A549 (cell line): ENCODE results near the gene DAZAP1. TPM values are rescaled to one million over a fixed set of nuclear protein-coding genes. Genes with fewer than 3 reads are reported as not detected.

Experiments
- ATAC-seq, 2 experiments: fragments of 200-7000 bp in 1 of 2; fragments of >200 bp in 1 of 2; cut with Nextera tagmentation in 1 of 2; cut with Tn5 transposase in 1 of 2; 3 replicates each; pipeline versions ENCODE4 v1.8.0 to v1.9.1; 2018 to 2020; ENCODE audit warnings: mild to moderate bottlenecking in 1 of 2, moderate library complexity in 1 of 2
- CTCF ChIA-PET: fragments of 300-600 bp; sonication (Branson Sonifier 250); formaldehyde crosslinking; extraction: SDS; loops from one replicate; lab custom pipeline; 2021; ENCODE audit warnings: antibody characterized with exemption, inconsistent platforms; lab: Yijun Ruan, JAX
- POLR2A ChIA-PET: fragments of 350-600 bp; formaldehyde crosslinking; extraction: SDS; loops from one replicate; lab custom pipeline; 2021; ENCODE audit warnings: antibody characterized with exemption, inconsistent platforms; lab: Yijun Ruan, JAX
- DNase-seq, 2 experiments: peaks; one replicate each; pipeline versions ENCODE4 v3.0.0 to v3.0.0-alpha.2; 2011 to 2016; ENCODE audit warnings: low read depth in 1 of 2, low spot score in 1 of 2
- FAIRE-seq: peaks from 2 replicates; lab custom pipeline; 2011; peaks lifted over from hg19 to GRCh38; lab: Jason Lieb, UNC
- H3K27ac ChIP-seq, 2 experiments: fragments of >200 bp; sonication (Bioruptor Twin); formaldehyde crosslinking; 3 replicates each; pipeline ENCODE4 v1.5.1; 2016 to 2017
- H3K4me1 ChIP-seq: fragments of >200 bp; sonication (Bioruptor Twin); formaldehyde crosslinking; 3 replicates; pipeline ENCODE4 v1.6.1; 2016
- H3K4me2 ChIP-seq: fragments of >200 bp; sonication (Bioruptor Twin); formaldehyde crosslinking; 3 replicates; pipeline ENCODE4 v1.6.1; 2016
- H3K4me3 ChIP-seq: fragments of >200 bp; sonication (Bioruptor Twin); formaldehyde crosslinking; 3 replicates; pipeline ENCODE4 v1.5.1; 2016
- H3K9me3 ChIP-seq: fragments of >200 bp; sonication (Bioruptor Twin); formaldehyde crosslinking; 3 replicates; pipeline ENCODE4 v1.6.1; 2016
- BHLHE40 ChIP-seq: IDR thresholded peaks from 2 replicates; pipeline ENCODE4 v1.6.1; 2012; ENCODE audit warnings: low read depth, low read length, inconsistent platforms
- CBX2 ChIP-seq: fragments of 200-600 bp; sonication (generic); IDR thresholded peaks from 2 replicates; pipeline ENCODE4 v1.6.1; 2016; ENCODE audit warnings: low read depth, mild to moderate bottlenecking, borderline replicate concordance
- CHD2 ChIP-seq: fragments of 150-350 bp; IDR thresholded peaks from 2 replicates; pipeline ENCODE4 v1.6.1; 2014; ENCODE audit warnings: low read length; ENCODE audit not compliant: partially characterized antibody
- CHD4 ChIP-seq: fragments of 200-600 bp; sonication (generic); IDR thresholded peaks from 2 replicates; pipeline ENCODE4 v1.6.1; 2016; ENCODE audit warnings: antibody characterized with exemption, mild to moderate bottlenecking, borderline replicate concordance
- EHF ChIP-seq: fragments of 250-450 bp; sonication (Bioruptor Pico); IDR thresholded peaks from 2 replicates; pipeline ENCODE4 v1.5.0; 2020; ENCODE audit warnings: mild to moderate bottlenecking
- EHMT2 ChIP-seq: fragments of 200-600 bp; sonication (generic); IDR thresholded peaks from 2 replicates; pipeline ENCODE4 v1.6.1; 2016; ENCODE audit warnings: antibody characterized with exemption, low read depth, mild to moderate bottlenecking, moderate library complexity
- ESRRA ChIP-seq: fragments of 150-350 bp; IDR thresholded peaks from 2 replicates; pipeline ENCODE4 v1.6.1; 2014; ENCODE audit warnings: mild to moderate bottlenecking, low read length, borderline replicate concordance
- GATA3 ChIP-seq: IDR thresholded peaks from 2 replicates; pipeline ENCODE4 v1.6.1; 2012; ENCODE audit warnings: borderline replicate concordance
- HDAC2 ChIP-seq: fragments of 200-600 bp; sonication (generic); IDR thresholded peaks from 2 replicates; pipeline ENCODE4 v1.6.1; 2016
- HEYL ChIP-seq: fragments of 250-450 bp; sonication (Bioruptor Pico); IDR thresholded peaks from 2 replicates; pipeline ENCODE4 v1.8.0; 2021; ENCODE audit warnings: mild to moderate bottlenecking, moderate library complexity
- HOXA7 ChIP-seq: fragments of 250-450 bp; sonication (Bioruptor Pico); IDR thresholded peaks from 2 replicates; pipeline ENCODE4 v1.5.0; 2020; ENCODE audit warnings: mild to moderate bottlenecking, moderate library complexity
- HOXB13 ChIP-seq: fragments of 250-450 bp; sonication (Bioruptor Pico); IDR thresholded peaks from 2 replicates; pipeline ENCODE4 v1.5.0; 2020; ENCODE audit warnings: low read depth, mild to moderate bottlenecking, moderate library complexity
- HOXB5 ChIP-seq: fragments of 250-450 bp; sonication (Bioruptor Pico); IDR thresholded peaks from 2 replicates; pipeline ENCODE4 v1.5.0; 2020; ENCODE audit warnings: mild to moderate bottlenecking, moderate library complexity
- KDM1A ChIP-seq: fragments of 200-600 bp; sonication (generic); IDR thresholded peaks from 2 replicates; pipeline ENCODE4 v1.6.1; 2016; ENCODE audit warnings: low read depth, mild to moderate bottlenecking
- KDM5A ChIP-seq: fragments of 200-600 bp; sonication (generic); IDR thresholded peaks from 2 replicates; pipeline ENCODE4 v1.6.1; 2016; ENCODE audit warnings: antibody characterized with exemption, mild to moderate bottlenecking
- MAFK ChIP-seq: fragments of 450-650 bp; IDR thresholded peaks from 2 replicates; pipeline ENCODE4 v1.6.1; 2014; ENCODE audit not compliant: partially characterized antibody
- NPAS2 ChIP-seq: fragments of 250-450 bp; sonication (Bioruptor Pico); IDR thresholded peaks from 2 replicates; pipeline ENCODE4 v1.8.0; 2022; ENCODE audit warnings: mild to moderate bottlenecking, moderate library complexity, borderline replicate concordance
- PHF8 ChIP-seq: fragments of 200-600 bp; sonication (generic); IDR thresholded peaks from 2 replicates; pipeline ENCODE4 v1.6.1; 2016; ENCODE audit warnings: low read depth, mild to moderate bottlenecking, antibody characterized with exemption, moderate library complexity, borderline replicate concordance
- POLR2A ChIP-seq: IDR thresholded peaks from 2 replicates; pipeline ENCODE4 v1.6.1; 2012; ENCODE audit warnings: mild to moderate bottlenecking, low read length
- RAD21 ChIP-seq, 2 experiments: fragments of >200 bp in 1 of 2; sonication (Bioruptor Twin) in 1 of 2; formaldehyde crosslinking in 1 of 2; IDR thresholded peaks in 1 of 2; conservative IDR thresholded peaks in 1 of 2; 2 replicates in 1 of 2; 3 replicates in 1 of 2; pipeline ENCODE4 v1.6.1; 2012 to 2018; ENCODE audit warnings: inconsistent platforms in 1 of 2
- RARB ChIP-seq: fragments of 250-450 bp; sonication (Bioruptor Pico); IDR thresholded peaks from 2 replicates; pipeline ENCODE4 v1.8.0; 2021; ENCODE audit warnings: mild to moderate bottlenecking, moderate library complexity
- RFX5 ChIP-seq: fragments of 450-650 bp; IDR thresholded peaks from 2 replicates; pipeline ENCODE4 v1.7.1; 2014; ENCODE audit warnings: antibody characterized with exemption, mild to moderate bottlenecking, moderate library complexity
- RNF2 ChIP-seq: fragments of 200-600 bp; sonication (generic); IDR thresholded peaks from 2 replicates; pipeline ENCODE4 v1.6.1; 2016; ENCODE audit warnings: low read depth, mild to moderate bottlenecking, antibody characterized with exemption, moderate library complexity, borderline replicate concordance
- SMC3 ChIP-seq: fragments of >200 bp; sonication (Bioruptor Twin); formaldehyde crosslinking; IDR thresholded peaks from 3 replicates; pipeline ENCODE4 v1.6.1; 2018; ENCODE audit warnings: inconsistent platforms
- SREBF2 ChIP-seq: fragments of 450-650 bp; IDR thresholded peaks from 2 replicates; pipeline ENCODE4 v1.6.1; 2014; ENCODE audit warnings: mild to moderate bottlenecking, moderate library complexity
- TFCP2L1 ChIP-seq: fragments of 250-450 bp; sonication (Bioruptor Pico); IDR thresholded peaks from 2 replicates; pipeline ENCODE4 v1.5.0; 2021; ENCODE audit warnings: mild to moderate bottlenecking
- ZFP36 ChIP-seq: fragments of 450-650 bp; IDR thresholded peaks from 2 replicates; pipeline ENCODE4 v1.6.1; 2014; ENCODE audit warnings: borderline replicate concordance; ENCODE audit not compliant: partially characterized antibody
- ZNF302 ChIP-seq: fragments of 250-450 bp; sonication (Bioruptor Pico); IDR thresholded peaks from 2 replicates; pipeline ENCODE4 v1.9.0; 2021; ENCODE audit warnings: inconsistent platforms, mild to moderate bottlenecking, moderate library complexity
- ZSCAN20 ChIP-seq: fragments of 250-450 bp; sonication (Bioruptor Pico); IDR thresholded peaks from 2 replicates; pipeline ENCODE4 v1.8.0; 2022; ENCODE audit warnings: mild to moderate bottlenecking, moderate library complexity
- WGBS: methylation state at CpG from one replicate; pipeline ENCODE4 v1.1.6; 2017; ENCODE audit errors: missing lambda C conversion rate; 5-methylcytosine and 5-hydroxymethylcytosine counted together
- polyA plus RNA-seq, 4 experiments: library from polyadenylated mRNA; depleted of rRNA in 3 of 4; stranded (reverse); fragments of >200 nt; fragmentation: RNase III in 1 of 4; extraction: RNeasy Plus Mini Kit Qiagen cat#74134 plus additional on column Dnase treatment in 1 of 4; gene quantifications; 2 replicates in 3 of 4; 3 replicates in 1 of 4; pipeline ENCODE4 v1.2.3, GENCODE V29; 2011 to 2017
- TF ChIP-seq, protein P1 (sequence below): fragments of 250-450 bp; sonication (Bioruptor Pico); IDR thresholded peaks from 2 replicates; pipeline ENCODE4 v1.5.0; 2021; ENCODE audit warnings: mild to moderate bottlenecking, moderate library complexity, borderline replicate concordance
- TF ChIP-seq, protein P2 (sequence below): fragments of 150-350 bp; IDR thresholded peaks from 2 replicates; pipeline ENCODE4 v1.6.1; 2014; ENCODE audit warnings: low read depth, mild to moderate bottlenecking, low read length
- TF ChIP-seq, protein P3 (sequence below): fragments of >200 bp; sonication (Bioruptor Twin); formaldehyde crosslinking; IDR thresholded peaks from 2 replicates; pipeline ENCODE4 v1.6.1; 2016
- TF ChIP-seq, protein P4 (sequence below): fragments of >200 bp; sonication (Bioruptor Twin); formaldehyde crosslinking; IDR thresholded peaks from 3 replicates; pipeline ENCODE4 v1.5.1; 2016
- TF ChIP-seq, protein P5 (sequence below): IDR thresholded peaks from 2 replicates; pipeline ENCODE4 v1.6.1; 2012; ENCODE audit warnings: low read depth, borderline replicate concordance
- TF ChIP-seq, protein P6 (sequence below): IDR thresholded peaks from 2 replicates; pipeline ENCODE4 v1.6.1; 2012

The DAZAP1 gene
- polyA plus RNA-seq, 2 of the 4 experiments (the other 2 are of a cell fraction): 58.9 to 86.3 TPM

DNA sequence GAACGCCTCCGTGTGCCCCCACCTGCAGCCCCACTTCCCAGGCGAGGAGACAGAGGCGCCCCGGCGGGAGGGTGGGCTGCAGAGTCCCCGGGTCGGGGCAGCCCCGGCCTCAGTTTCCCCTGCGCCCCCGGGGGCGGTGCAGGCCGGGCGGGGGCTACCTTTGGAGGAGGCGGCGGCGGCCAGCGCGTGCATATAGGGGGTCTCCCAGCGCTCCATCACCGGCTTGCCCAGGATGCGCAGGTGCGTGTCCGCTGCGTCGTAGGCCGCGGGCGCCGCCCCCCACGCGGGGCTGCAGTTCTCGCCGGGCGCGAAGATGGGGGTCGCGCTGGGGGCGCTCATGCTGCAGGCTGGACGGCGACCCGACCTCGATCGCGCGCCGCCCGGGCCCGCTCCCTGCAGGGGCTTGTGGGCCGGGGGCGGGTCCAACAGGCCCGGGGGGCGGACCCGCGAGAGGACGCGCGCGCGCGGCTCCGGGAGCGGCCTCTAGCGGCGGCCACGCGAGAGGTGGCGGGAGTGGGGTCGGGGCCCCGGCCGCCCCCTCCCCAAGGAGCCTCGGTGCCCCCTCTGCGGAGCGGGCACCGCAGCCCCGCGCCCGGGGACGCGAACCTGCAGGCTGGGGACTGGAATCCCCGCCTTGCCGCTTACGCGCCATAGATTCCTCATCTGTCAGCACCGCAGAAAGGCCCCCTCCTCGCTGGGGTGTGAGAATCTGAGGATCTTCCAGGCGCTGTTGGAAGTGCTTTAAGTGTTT, 6.1 kb upstream of the DAZAP1 start, which contains the start of gene GAMT:
Gene GAMT (minus strand): TSS at position 405 of the 751 bp plus-strand sequence. CDS start 66 bp downstream, at position 339.
- WGBS: 21% methylated on average over 9 of the region's 87 CpGs

DNA sequence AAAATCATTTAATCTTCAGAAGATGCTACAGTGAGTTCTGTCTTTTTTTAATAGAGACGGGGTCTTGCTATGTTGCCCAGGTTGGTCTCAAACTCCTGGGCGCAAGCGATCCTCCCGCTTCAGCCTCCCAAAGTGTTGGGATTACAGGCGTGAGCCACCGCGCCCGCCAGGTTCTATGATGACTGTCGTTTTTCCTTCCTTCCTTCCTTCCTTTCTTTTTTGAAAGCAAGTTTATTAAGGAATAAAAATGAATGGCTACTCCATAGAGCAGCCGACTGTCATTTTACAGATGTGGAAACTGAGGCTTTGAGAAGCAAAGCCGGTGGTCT, 5.5 kb upstream of the DAZAP1 start:
- ATAC-seq: no peak
- FAIRE-seq: no peak
- no peak for DNase-seq
- Histone ChIP-seq H3K9me3 (no peaks in the 10 kb centered on the region), H3K4me1 (peaks cover 18% of the 10 kb centered on the region; the same call in 2 of the 3 replicates), H3K27ac (peak overlapping the region; percentile 69 to 95), H3K4me2 (peak overlapping the region; percentile 81), H3K4me3 (peak overlapping the region; percentile 60)
- 69% methylated on average over 11 of the region's 11 CpGs for WGBS
- TF ChIP-seq EHF (no peak), CHD4 (no peak), ZSCAN20 (CRISPR knock-in tag) (no peak), ZNF302 (no peak), SMC3 (no peak), MAFK (no peak), RARB (no peak), SREBF2 (no peak), RFX5 (no peak), ZFP36 (no peak), TFCP2L1 (CRISPR knock-in tag) (no peak), BHLHE40 (no peak), HDAC2 (no peak)
- TF ChIP-seq, protein P1, sequence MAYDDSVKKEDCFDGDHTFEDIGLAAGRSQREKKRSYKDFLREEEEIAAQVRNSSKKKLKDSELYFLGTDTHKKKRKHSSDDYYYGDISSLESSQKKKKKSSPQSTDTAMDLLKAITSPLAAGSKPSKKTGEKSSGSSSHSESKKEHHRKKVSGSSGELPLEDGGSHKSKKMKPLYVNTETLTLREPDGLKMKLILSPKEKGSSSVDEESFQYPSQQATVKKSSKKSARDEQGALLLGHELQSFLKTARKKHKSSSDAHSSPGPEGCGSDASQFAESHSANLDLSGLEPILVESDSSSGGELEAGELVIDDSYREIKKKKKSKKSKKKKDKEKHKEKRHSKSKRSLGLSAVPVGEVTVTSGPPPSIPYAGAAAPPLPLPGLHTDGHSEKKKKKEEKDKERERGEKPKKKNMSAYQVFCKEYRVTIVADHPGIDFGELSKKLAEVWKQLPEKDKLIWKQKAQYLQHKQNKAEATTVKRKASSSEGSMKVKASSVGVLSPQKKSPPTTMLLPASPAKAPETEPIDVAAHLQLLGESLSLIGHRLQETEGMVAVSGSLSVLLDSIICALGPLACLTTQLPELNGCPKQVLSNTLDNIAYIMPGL (CRISPR knock-in tag): no peak
- TF ChIP-seq, protein P2, sequence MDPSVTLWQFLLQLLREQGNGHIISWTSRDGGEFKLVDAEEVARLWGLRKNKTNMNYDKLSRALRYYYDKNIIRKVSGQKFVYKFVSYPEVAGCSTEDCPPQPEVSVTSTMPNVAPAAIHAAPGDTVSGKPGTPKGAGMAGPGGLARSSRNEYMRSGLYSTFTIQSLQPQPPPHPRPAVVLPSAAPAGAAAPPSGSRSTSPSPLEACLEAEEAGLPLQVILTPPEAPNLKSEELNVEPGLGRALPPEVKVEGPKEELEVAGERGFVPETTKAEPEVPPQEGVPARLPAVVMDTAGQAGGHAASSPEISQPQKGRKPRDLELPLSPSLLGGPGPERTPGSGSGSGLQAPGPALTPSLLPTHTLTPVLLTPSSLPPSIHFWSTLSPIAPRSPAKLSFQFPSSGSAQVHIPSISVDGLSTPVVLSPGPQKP: no peak
- TF ChIP-seq, protein P3, sequence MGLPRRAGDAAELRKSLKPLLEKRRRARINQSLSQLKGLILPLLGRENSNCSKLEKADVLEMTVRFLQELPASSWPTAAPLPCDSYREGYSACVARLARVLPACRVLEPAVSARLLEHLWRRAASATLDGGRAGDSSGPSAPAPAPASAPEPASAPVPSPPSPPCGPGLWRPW: no peak
- ChIA-PET POLR2A (no interaction called here), CTCF (interaction anchor here (1.6 kb wide), 1 partner anchor 11 kb away, joined by 4 read pairs; no protein-coding TSS in a partner anchor)

More for the DNA sequence above, 6.1 kb upstream of the DAZAP1 start, which contains the start of gene GAMT:
- DNase-seq: no peak
- Histone ChIP-seq H3K4me3 (peak within 1 kb of the TSS; percentile 60), H3K9me3 (no peaks in the 10 kb centered on the region), H3K4me1 (peaks cover 15% of the 10 kb centered on the region; the same call in 2 of the 3 replicates), H3K4me2 (peak within 1 kb of the TSS; percentile 81), H3K27ac (peak within 1 kb of the TSS; percentile 69 to 95)
- FAIRE-seq: no peak
- ChIA-PET CTCF (interaction anchor here (0.9 to 1.6 kb wide), 3 partner anchors 11 to 77 kb away, joined by 4 read pairs; no protein-coding TSS in a partner anchor), POLR2A (no interaction called here)
- peak; percentile 51 to 63 for ATAC-seq
- no peak for TF ChIP-seq EHF
- TF ChIP-seq, protein P2: no peak
- TF ChIP-seq POLR2A: peak; percentile 51; the same call in 1 of the 2 replicates
- no peak for TF ChIP-seq GATA3
- no peak for TF ChIP-seq EHMT2
- TF ChIP-seq, protein P4, sequence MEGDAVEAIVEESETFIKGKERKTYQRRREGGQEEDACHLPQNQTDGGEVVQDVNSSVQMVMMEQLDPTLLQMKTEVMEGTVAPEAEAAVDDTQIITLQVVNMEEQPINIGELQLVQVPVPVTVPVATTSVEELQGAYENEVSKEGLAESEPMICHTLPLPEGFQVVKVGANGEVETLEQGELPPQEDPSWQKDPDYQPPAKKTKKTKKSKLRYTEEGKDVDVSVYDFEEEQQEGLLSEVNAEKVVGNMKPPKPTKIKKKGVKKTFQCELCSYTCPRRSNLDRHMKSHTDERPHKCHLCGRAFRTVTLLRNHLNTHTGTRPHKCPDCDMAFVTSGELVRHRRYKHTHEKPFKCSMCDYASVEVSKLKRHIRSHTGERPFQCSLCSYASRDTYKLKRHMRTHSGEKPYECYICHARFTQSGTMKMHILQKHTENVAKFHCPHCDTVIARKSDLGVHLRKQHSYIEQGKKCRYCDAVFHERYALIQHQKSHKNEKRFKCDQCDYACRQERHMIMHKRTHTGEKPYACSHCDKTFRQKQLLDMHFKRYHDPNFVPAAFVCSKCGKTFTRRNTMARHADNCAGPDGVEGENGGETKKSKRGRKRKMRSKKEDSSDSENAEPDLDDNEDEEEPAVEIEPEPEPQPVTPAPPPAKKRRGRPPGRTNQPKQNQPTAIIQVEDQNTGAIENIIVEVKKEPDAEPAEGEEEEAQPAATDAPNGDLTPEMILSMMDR: peak; percentile 60
- TF ChIP-seq HOXB5 (CRISPR knock-in tag): no peak
- no peak for TF ChIP-seq KDM5A
- no peak for TF ChIP-seq KDM1A
- no peak for TF ChIP-seq MAFK
- TF ChIP-seq, protein P5, sequence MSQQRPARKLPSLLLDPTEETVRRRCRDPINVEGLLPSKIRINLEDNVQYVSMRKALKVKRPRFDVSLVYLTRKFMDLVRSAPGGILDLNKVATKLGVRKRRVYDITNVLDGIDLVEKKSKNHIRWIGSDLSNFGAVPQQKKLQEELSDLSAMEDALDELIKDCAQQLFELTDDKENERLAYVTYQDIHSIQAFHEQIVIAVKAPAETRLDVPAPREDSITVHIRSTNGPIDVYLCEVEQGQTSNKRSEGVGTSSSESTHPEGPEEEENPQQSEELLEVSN: no peak; the same call in 1 of the 2 replicates
- no peak for TF ChIP-seq CBX2
- TF ChIP-seq HOXA7: no peak
- no peak for TF ChIP-seq ESRRA
- TF ChIP-seq HEYL (CRISPR knock-in tag): no peak
- no peak for TF ChIP-seq NPAS2
- no peak for TF ChIP-seq HOXB13
- TF ChIP-seq RNF2: no peak
- TF ChIP-seq PHF8: peak; percentile 26; the same call in 1 of the 2 replicates
- TF ChIP-seq HDAC2: no peak
- no peak for TF ChIP-seq SREBF2
- no peak for TF ChIP-seq RAD21 (conservative IDR thresholded peaks at IDR 0.05 in 1 of 2, IDR thresholded peaks at IDR 0.05 in 1 of 2)
- TF ChIP-seq, protein P6, sequence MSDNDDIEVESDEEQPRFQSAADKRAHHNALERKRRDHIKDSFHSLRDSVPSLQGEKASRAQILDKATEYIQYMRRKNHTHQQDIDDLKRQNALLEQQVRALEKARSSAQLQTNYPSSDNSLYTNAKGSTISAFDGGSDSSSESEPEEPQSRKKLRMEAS: peak; percentile 29
- no peak for TF ChIP-seq CHD2
- TF ChIP-seq RFX5: no peak
- TF ChIP-seq ZNF302: no peak
